ENCODE results near the gene GUCY2F. TPM values are rescaled to one million over a fixed set of nuclear protein-coding genes. Genes with fewer than 3 reads are reported as not detected.

The GUCY2F gene
- not detected for total RNA-seq

GRCh38 chrX:109481986-109482385, at the start of gene GUCY2F:
TSS of gene GUCY2F (minus strand) at chrX:109482086. CDS start at chrX:109475936, 6,150 bp downstream.

Other genes with a start within 250 kb of the GUCY2F start
- 12.6 TPM for gene NXT2, start 54.8 kb upstream of the GUCY2F start, total RNA-seq
- 3.9 TPM for gene KCNE5, start 143.1 kb upstream of the GUCY2F start, total RNA-seq

All from camera-type eye (tissue), 1 donor.